Chondrocyte (in vitro differentiated cells): ENCODE measurements around the gene PPM1H. TPM values are rescaled to one million over a fixed set of nuclear protein-coding genes. Genes with fewer than 3 reads are reported as not detected.

Experiments used
- DNase-seq: peaks from one replicate; pipeline ENCODE4 v3.0.0; 2021; ENCODE audit warnings: mixed read lengths, low spot score
- H3K27ac Mint-ChIP-seq: one replicate; pipeline ENCODE4 v1.8.0; 2021; ENCODE audit warnings: mild to moderate bottlenecking, moderate library complexity, mixed read lengths; ENCODE audit not compliant: unreplicated experiment
- H3K27me3 Mint-ChIP-seq: 2 replicates; pipeline ENCODE4 v1.8.0; 2021; ENCODE audit warnings: low read depth, mixed read lengths
- H3K36me3 Mint-ChIP-seq: 2 replicates; pipeline ENCODE4 v1.8.0; 2021; ENCODE audit warnings: low read depth, mixed read lengths
- H3K4me1 Mint-ChIP-seq: 2 replicates; pipeline ENCODE4 v1.8.0; 2021; ENCODE audit warnings: low read depth, mild to moderate bottlenecking, mixed read lengths
- H3K4me3 Mint-ChIP-seq: one replicate; pipeline ENCODE4 v1.8.0; 2021; ENCODE audit warnings: mild to moderate bottlenecking, moderate library complexity, mixed read lengths; ENCODE audit not compliant: unreplicated experiment
- H3K9me3 Mint-ChIP-seq: 2 replicates; pipeline ENCODE4 v1.8.0; 2021; ENCODE audit warnings: low read depth, mixed read lengths
- CTCF ChIP-seq: fragments of 200-600 bp; sonication (generic); IDR thresholded peaks from 2 replicates; pipeline ENCODE4 v1.5.0; 2021; ENCODE audit warnings: antibody characterized with exemption, mild to moderate bottlenecking, moderate library complexity
- total RNA-seq: library from RNA; stranded (reverse); gene quantifications from 3 replicates; pipeline ENCODE4 v1.2.1, GENCODE V29; 2021

The PPM1H gene
- total RNA-seq, 1 donor from 2014 or later: 34.3 TPM

DNA sequence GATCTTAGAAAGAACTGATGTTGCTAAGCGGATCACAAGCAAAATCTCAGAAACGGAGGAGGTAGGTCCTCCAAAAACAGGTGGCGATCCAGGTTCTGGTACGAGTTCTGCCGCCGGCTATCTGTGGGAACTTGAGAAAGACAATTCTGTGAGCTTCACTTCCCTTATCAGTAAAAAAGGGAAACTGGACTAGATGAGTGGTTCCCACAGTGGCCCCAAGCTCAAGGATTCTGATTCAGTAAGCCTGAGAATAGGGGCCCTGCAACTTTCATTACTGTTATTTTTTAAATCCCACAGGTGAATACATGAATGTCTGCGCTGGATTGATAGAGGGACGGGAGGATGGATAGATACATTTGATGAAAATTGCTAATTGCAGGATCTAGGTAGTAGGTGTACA, 160.2 kb downstream of the PPM1H start:
- no peak for TF ChIP-seq CTCF
- no peaks in the 10 kb centered on the region for H3K9me3 Mint-ChIP-seq
- DNase-seq: no peak
- peaks cover 3% of the 10 kb centered on the region for H3K4me1 Mint-ChIP-seq
- no peaks in the 10 kb centered on the region for H3K27me3 Mint-ChIP-seq
- no peak overlapping the region for H3K27ac Mint-ChIP-seq
- H3K36me3 Mint-ChIP-seq: peaks cover 6% of the 10 kb centered on the region
- no peak overlapping the region for H3K4me3 Mint-ChIP-seq

DNA sequence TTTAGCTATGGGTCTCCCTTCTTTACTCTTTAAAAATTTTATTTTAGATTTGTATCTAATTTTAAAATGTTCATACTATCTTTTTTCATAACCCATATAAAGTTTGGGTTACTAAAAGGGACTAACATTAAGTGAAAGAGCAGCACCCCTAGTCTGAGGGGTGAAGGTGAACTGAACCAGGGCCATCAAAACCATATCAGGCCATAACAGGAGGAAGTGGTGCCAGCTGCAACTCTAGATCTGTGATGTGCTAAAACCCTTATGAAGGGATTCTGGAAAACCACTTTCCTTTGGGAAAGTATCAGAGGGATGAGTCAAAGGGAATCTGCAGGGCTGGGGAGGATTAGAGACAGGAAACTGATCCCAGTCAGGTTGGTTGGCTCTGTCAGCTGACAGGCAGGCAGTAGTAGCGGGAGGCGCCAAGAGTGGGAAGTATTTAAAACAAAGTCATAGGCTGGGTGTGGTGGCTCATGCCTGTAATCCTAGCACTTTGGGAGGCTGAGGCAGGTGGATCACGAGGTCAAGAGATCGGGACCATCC, 162.5 kb downstream of the PPM1H start:
- H3K4me1 Mint-ChIP-seq: peaks cover 14% of the 10 kb centered on the region
- H3K27ac Mint-ChIP-seq: no peak overlapping the region
- no peak for DNase-seq
- TF ChIP-seq CTCF: no peak
- peaks cover 2% of the 10 kb centered on the region for H3K36me3 Mint-ChIP-seq
- H3K27me3 Mint-ChIP-seq: no peaks in the 10 kb centered on the region
- H3K4me3 Mint-ChIP-seq: no peak overlapping the region
- no peaks in the 10 kb centered on the region for H3K9me3 Mint-ChIP-seq

GRCh38 chr12:62771828-62772227, 163.1 kb downstream of the PPM1H start:
- DNase-seq: no peak
- Mint-ChIP-seq H3K27me3 (no peaks in the 10 kb centered on the region), H3K9me3 (no peaks in the 10 kb centered on the region), H3K4me1 (peaks cover 21% of the 10 kb centered on the region), H3K36me3 (peaks cover 5% of the 10 kb centered on the region), H3K4me3 (no peak overlapping the region), H3K27ac (no peak overlapping the region)
- no peak for TF ChIP-seq CTCF

- Mint-ChIP-seq H3K4me3 (no peak overlapping the region), H3K9me3 (no peaks in the 10 kb centered on the region), H3K27me3 (no peaks in the 10 kb centered on the region), H3K27ac (no peak overlapping the region), H3K36me3 (peaks cover 6% of the 10 kb centered on the region), H3K4me1 (peaks cover 25% of the 10 kb centered on the region)
- no peak for DNase-seq
- no peak for TF ChIP-seq CTCF
Measured at GRCh38 chr12:62770381-62770780, 164.6 kb downstream of the PPM1H start.

- DNase-seq: no peak
- H3K27me3 Mint-ChIP-seq: no peaks in the 10 kb centered on the region
- H3K9me3 Mint-ChIP-seq: no peaks in the 10 kb centered on the region
- peaks cover 6% of the 10 kb centered on the region for H3K36me3 Mint-ChIP-seq
- no peak overlapping the region for H3K27ac Mint-ChIP-seq
- TF ChIP-seq CTCF: no peak
- no peak overlapping the region for H3K4me3 Mint-ChIP-seq
- peaks cover 25% of the 10 kb centered on the region for H3K4me1 Mint-ChIP-seq
Measured at GRCh38 chr12:62769076-62769619, 165.8 kb downstream of the PPM1H start.
